ENCODE measurements around the gene FRAS1. TPM values are rescaled to one million over a fixed set of nuclear protein-coding genes. Genes with fewer than 3 reads are reported as not detected.

FRAS1 gene
- total RNA-seq, 1 experiment from 2014 or later: 82.0 TPM

DNA sequence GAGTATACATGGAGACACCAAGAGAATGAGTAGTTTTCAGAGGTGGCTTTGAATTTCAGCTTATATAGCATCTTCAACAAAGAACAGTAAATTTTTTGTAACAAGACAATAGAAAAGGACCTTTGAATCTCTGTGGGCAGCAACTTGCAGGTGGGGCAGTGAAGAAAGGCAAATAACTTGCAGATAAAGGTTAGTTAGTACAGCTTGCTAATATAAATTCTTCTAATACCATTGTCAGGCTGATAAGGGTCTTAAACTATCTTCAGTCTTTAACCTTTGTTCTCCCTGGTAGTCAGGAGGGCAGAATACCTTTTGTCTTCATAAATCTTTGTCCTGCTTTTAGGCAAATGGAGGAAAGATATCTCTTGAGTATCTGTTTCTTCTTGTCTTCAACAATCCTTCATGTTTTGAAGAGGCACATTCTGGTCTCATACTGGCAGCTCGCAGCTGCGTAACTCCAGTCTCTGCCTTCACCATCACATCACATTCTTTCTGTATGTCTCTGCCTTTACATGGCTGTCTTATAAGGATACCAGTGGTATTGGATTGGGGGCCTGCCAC, 510.5 kb downstream of the FRAS1 start (continued):
- no peak for TF ChIP-seq ARID4B (CRISPR knock-in tag; IDR thresholded peaks at IDR 0.05; ENCODE audit: borderline replicate concordance)
- TF ChIP-seq MAX (CRISPR knock-in tag; IDR thresholded peaks at IDR 0.05): no peak
- TF ChIP-seq ZBTB21 (CRISPR knock-in tag; IDR thresholded peaks at IDR 0.05; ENCODE audit: borderline replicate concordance): no peak

- Mint-ChIP-seq H3K27ac (peak overlapping the region; percentile 28; the same call in 1 of the 2 replicates), H3K9me3 (peaks cover 3% of the 10 kb centered on the region; the same call in 1 of the 2 replicates), H3K36me3 (peaks cover 2% of the 10 kb centered on the region; the same call in 1 of the 2 replicates), H3K4me1 (peaks cover 40% of the 10 kb centered on the region), H3K27me3 (ENCODE audit: low read depth) (no peaks in the 10 kb centered on the region), H3K4me3 (no peak overlapping the region)
- ChIA-PET POLR2A (interaction anchor here (0.7 kb wide), 1 partner anchor 229 kb away, joined by 3 read pairs; no protein-coding TSS in a partner anchor), CTCF (interaction anchor here (0.9 kb wide), 1 partner anchor 316 kb away, joined by 3 read pairs; no protein-coding TSS in a partner anchor)
- TF ChIP-seq MYBL2 (CRISPR knock-in tag; IDR thresholded peaks at IDR 0.05) (no peak), ZBTB21 (CRISPR knock-in tag; IDR thresholded peaks at IDR 0.05; ENCODE audit: borderline replicate concordance) (no peak), SP1 (CRISPR knock-in tag; conservative IDR thresholded peaks at IDR 0.05) (no peak), ZNF671 (CRISPR knock-in tag; IDR thresholded peaks at IDR 0.05) (no peak), ATF1 (CRISPR knock-in tag; IDR thresholded peaks at IDR 0.05) (no peak), PREB (CRISPR knock-in tag; IDR thresholded peaks at IDR 0.05; ENCODE audit: borderline replicate concordance) (no peak), PRRX2 (CRISPR knock-in tag; IDR thresholded peaks at IDR 0.05) (no peak), NR3C1 (CRISPR knock-in tag; conservative IDR thresholded peaks at IDR 0.05; ENCODE audit: low read depth) (no peak), ETV6 (CRISPR knock-in tag; IDR thresholded peaks at IDR 0.05) (no peak), E2F5 (CRISPR knock-in tag; IDR thresholded peaks at IDR 0.05) (no peak), TEAD4 (CRISPR knock-in tag; IDR thresholded peaks at IDR 0.05) (no peak), USF1 (CRISPR knock-in tag; IDR thresholded peaks at IDR 0.05) (no peak), HMGA2 (CRISPR knock-in tag; IDR thresholded peaks at IDR 0.05) (no peak), TCF7 (CRISPR knock-in tag; IDR thresholded peaks at IDR 0.05; ENCODE audit: low read depth) (no peak), FOXK1 (CRISPR knock-in tag; IDR thresholded peaks at IDR 0.05) (no peak), JUN (CRISPR knock-in tag; IDR thresholded peaks at IDR 0.05) (no peak), E2F4 (CRISPR knock-in tag; IDR thresholded peaks at IDR 0.05; ENCODE audit: borderline replicate concordance, low read depth) (no peak)
- TF ChIP-seq, protein P1, sequence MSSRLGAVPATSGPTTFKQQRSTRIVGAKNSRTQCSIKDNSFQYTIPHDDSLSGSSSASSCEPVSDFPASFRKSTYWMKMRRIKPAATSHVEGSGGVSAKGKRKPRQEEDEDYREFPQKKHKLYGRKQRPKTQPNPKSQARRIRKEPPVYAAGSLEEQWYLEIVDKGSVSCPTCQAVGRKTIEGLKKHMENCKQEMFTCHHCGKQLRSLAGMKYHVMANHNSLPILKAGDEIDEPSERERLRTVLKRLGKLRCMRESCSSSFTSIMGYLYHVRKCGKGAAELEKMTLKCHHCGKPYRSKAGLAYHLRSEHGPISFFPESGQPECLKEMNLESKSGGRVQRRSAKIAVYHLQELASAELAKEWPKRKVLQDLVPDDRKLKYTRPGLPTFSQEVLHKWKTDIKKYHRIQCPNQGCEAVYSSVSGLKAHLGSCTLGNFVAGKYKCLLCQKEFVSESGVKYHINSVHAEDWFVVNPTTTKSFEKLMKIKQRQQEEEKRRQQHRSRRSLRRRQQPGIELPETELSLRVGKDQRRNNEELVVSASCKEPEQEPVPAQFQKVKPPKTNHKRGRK (CRISPR knock-in tag; IDR thresholded peaks at IDR 0.05; ENCODE audit: borderline replicate concordance): no peak
- TF ChIP-seq, protein P2, sequence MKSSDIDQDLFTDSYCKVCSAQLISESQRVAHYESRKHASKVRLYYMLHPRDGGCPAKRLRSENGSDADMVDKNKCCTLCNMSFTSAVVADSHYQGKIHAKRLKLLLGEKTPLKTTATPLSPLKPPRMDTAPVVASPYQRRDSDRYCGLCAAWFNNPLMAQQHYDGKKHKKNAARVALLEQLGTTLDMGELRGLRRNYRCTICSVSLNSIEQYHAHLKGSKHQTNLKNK (CRISPR knock-in tag; IDR thresholded peaks at IDR 0.05): no peak
- no peak for ATAC-seq
- DNase-seq (ENCODE audit: low spot score): no peak
Observed at GRCh38 chr4:78568640-78569305, 511.6 kb downstream of the FRAS1 start.

Measured in WTC11 (cell line).